GM19023 (cell line): ENCODE results near the gene RPP40.
"Not testable (repeated sequence)": the region's sequence is repeated elsewhere in the genome, so short reads cannot be mapped to it uniquely, and the experiment has no call there.

Experiments
- ATAC-seq: cut with Tn5 transposase; IDR thresholded peaks from one replicate; pipeline ENCODE4 v1.9.1; 2021; ENCODE audit warnings: mild to moderate bottlenecking, moderate library complexity; ENCODE audit not compliant: unreplicated experiment

The RPP40 gene

GRCh38 chr6:5003604-5004372 is at the start of gene RPP40:
RPP40 (minus strand) TSS chr6:5004037; CDS start chr6:5004002, 35 bp downstream.
- ATAC-seq: peak; percentile 93

GRCh38 chr6:5053038-5053437 is 49.2 kb upstream of the RPP40 start:
- no peak for ATAC-seq

GRCh38 chr6:5051394-5051793 is 47.6 kb upstream of the RPP40 start:
- ATAC-seq: no peak

- ATAC-seq: no peak
Observed at GRCh38 chr6:5050009-5050408, 46.2 kb upstream of the RPP40 start.

- no peak for ATAC-seq
Observed at GRCh38 chr6:5046430-5046829, 42.6 kb upstream of the RPP40 start.

GRCh38 chr6:5045416-5045815 is 41.6 kb upstream of the RPP40 start:
- ATAC-seq: no peak

GRCh38 chr6:5044866-5045265 is 41.0 kb upstream of the RPP40 start:
- ATAC-seq: no peak

- no peak for ATAC-seq
Observed at GRCh38 chr6:5042436-5042835, 38.6 kb upstream of the RPP40 start.

- ATAC-seq: no peak
Observed at GRCh38 chr6:5041955-5042354, 38.1 kb upstream of the RPP40 start.

GRCh38 chr6:5036269-5036668 is 32.4 kb upstream of the RPP40 start:
- ATAC-seq: no peak

GRCh38 chr6:5034736-5035135 is 30.9 kb upstream of the RPP40 start:
- no peak for ATAC-seq

GRCh38 chr6:5034328-5034727 is 30.5 kb upstream of the RPP40 start:
- ATAC-seq: no peak

- not testable (repeated sequence) for ATAC-seq
Observed at GRCh38 chr6:5033214-5033904, 29.5 kb upstream of the RPP40 start.

GRCh38 chr6:5032706-5033105 is 28.9 kb upstream of the RPP40 start:
- ATAC-seq: not testable (repeated sequence)

GRCh38 chr6:5031150-5031549 is 27.3 kb upstream of the RPP40 start:
- ATAC-seq: no peak

GRCh38 chr6:5030596-5031136 is 26.8 kb upstream of the RPP40 start:
- ATAC-seq: peak; percentile 85

- no peak for ATAC-seq
Observed at GRCh38 chr6:5029609-5030008, 25.8 kb upstream of the RPP40 start.

- no peak for ATAC-seq
Observed at GRCh38 chr6:5028921-5029320, 25.1 kb upstream of the RPP40 start.

GRCh38 chr6:5028301-5028700 is 24.5 kb upstream of the RPP40 start:
- ATAC-seq: no peak

- ATAC-seq: no peak
Observed at GRCh38 chr6:5025911-5026819, 22.3 kb upstream of the RPP40 start.

- ATAC-seq: no peak
Observed at GRCh38 chr6:5023923-5024322, 20.1 kb upstream of the RPP40 start.
